IMR-90 (cell line): ENCODE data around the gene ROBO2. TPM values are rescaled to one million over a fixed set of nuclear protein-coding genes. Genes with fewer than 3 reads are reported as not detected.

ENCODE experiments used
- ATAC-seq: fragments of 200-7000 bp; cut with Tn5 transposase; 2 replicates; pipeline ENCODE4 v1.9.1; 2020; ENCODE audit warnings: low read depth, mild to moderate bottlenecking, moderate library complexity
- BruUV-seq: library from RNA; stranded (reverse); fragments of 400-500 nt; replicated peaks from 2 replicates; lab custom pipeline; 2021; lab: Mats Ljungman, UMichigan
- CTCF ChIA-PET: fragments of 300-600 bp; formaldehyde crosslinking; extraction: SDS; loops from one replicate; lab custom pipeline; 2021; ENCODE audit warnings: antibody characterized with exemption; lab: Yijun Ruan, JAX
- POLR2A ChIA-PET: fragments of 300-600 bp; sonication (Branson Sonifier 250); formaldehyde crosslinking; loops from one replicate; lab custom pipeline; 2022; ENCODE audit warnings: antibody characterized with exemption; ENCODE audit not compliant: unreplicated experiment; lab: Charles Lee
- DNase-seq: peaks from one replicate; pipeline ENCODE4 v3.0.0; 2013
- H2AFZ ChIP-seq: replicated peaks from 2 replicates; pipeline ENCODE3; 2013; ENCODE audit warnings: low read length, mild to moderate bottlenecking; ENCODE audit not compliant: poor library complexity
- H2AK5ac ChIP-seq: 2 replicates; pipeline ENCODE4 v1.6.1; 2013; ENCODE audit warnings: low read depth, low read length, inconsistent platforms
- H2AK9ac ChIP-seq: replicated peaks from 2 replicates; pipeline ENCODE3; 2013; ENCODE audit warnings: mild to moderate bottlenecking, low read depth, low read length, moderate library complexity; ENCODE audit not compliant: poor library complexity
- H2BK120ac ChIP-seq: 2 replicates; pipeline ENCODE4 v1.6.1; 2013; ENCODE audit warnings: low read depth, low read length, inconsistent platforms
- H2BK15ac ChIP-seq: 3 replicates; pipeline ENCODE4 v1.6.1; 2013; ENCODE audit warnings: low read depth, low read length, inconsistent platforms
- H2BK20ac ChIP-seq: 2 replicates; pipeline ENCODE4 v1.6.1; 2013; ENCODE audit warnings: low read depth, mild to moderate bottlenecking, inconsistent platforms, low read length, moderate library complexity
- H2BK5ac ChIP-seq: 2 replicates; pipeline ENCODE4 v1.6.1; 2013; ENCODE audit warnings: mild to moderate bottlenecking, low read depth, low read length, inconsistent platforms; ENCODE audit not compliant: poor library complexity, severe bottlenecking
- H3K14ac ChIP-seq: replicated peaks from 2 replicates; pipeline ENCODE4 v1.6.1; 2013; ENCODE audit warnings: low read depth, low read length, inconsistent platforms
- H3K18ac ChIP-seq: 2 replicates; pipeline ENCODE4 v1.6.1; 2013; ENCODE audit warnings: low read depth, low read length, control low read depth
- H3K23ac ChIP-seq: 2 replicates; pipeline ENCODE4 v1.6.1; 2013; ENCODE audit warnings: low read depth, low read length, inconsistent platforms
- H3K27ac ChIP-seq: 2 replicates; pipeline ENCODE4 v1.5.1; 2013; ENCODE audit warnings: mild to moderate bottlenecking, control low read depth, low read length; ENCODE audit not compliant: insufficient read depth
- H3K27me3 ChIP-seq: 2 replicates; pipeline ENCODE4 v1.6.1; 2013; ENCODE audit warnings: low read length; ENCODE audit not compliant: control insufficient read depth, insufficient read depth
- H3K36me3 ChIP-seq: 2 replicates; pipeline ENCODE4 v1.6.1; 2013; ENCODE audit warnings: low read length, mixed read lengths; ENCODE audit not compliant: control insufficient read depth, insufficient read depth
- H3K4ac ChIP-seq: 2 replicates; pipeline ENCODE4 v1.6.1; 2013; ENCODE audit warnings: low read depth, low read length, inconsistent platforms
- H3K4me1 ChIP-seq: 2 replicates; pipeline ENCODE4 v1.6.1; 2013; ENCODE audit warnings: low read length, mixed read lengths; ENCODE audit not compliant: control insufficient read depth, insufficient read depth
- H3K4me2 ChIP-seq: 2 replicates; pipeline ENCODE4 v1.6.1; 2013; ENCODE audit warnings: low read depth, mild to moderate bottlenecking, control low read depth, low read length, moderate library complexity
- H3K4me3 ChIP-seq: 2 replicates; pipeline ENCODE4 v1.5.1; 2013; ENCODE audit warnings: low read depth, mild to moderate bottlenecking, control low read depth, low read length, moderate library complexity; ENCODE audit not compliant: insufficient read depth
- H3K56ac ChIP-seq: 2 replicates; pipeline ENCODE4 v1.6.1; 2013; ENCODE audit warnings: low read length, inconsistent platforms; ENCODE audit not compliant: insufficient read depth; ENCODE audit errors: extremely low read depth
- H3K79me1 ChIP-seq, 2 experiments: 2 replicates each; pipeline ENCODE4 v1.6.1; 2013; ENCODE audit warnings: low read length in 2 of 2, inconsistent platforms in 1 of 2, low read depth in 1 of 2
- H3K9ac ChIP-seq: 2 replicates; pipeline ENCODE4 v1.6.1; 2013; ENCODE audit warnings: low read depth, low read length, control low read depth
- H3K9me1 ChIP-seq: 2 replicates; pipeline ENCODE4 v1.6.1; 2013; ENCODE audit warnings: low read length, inconsistent platforms; ENCODE audit not compliant: insufficient read depth
- H3K9me3 ChIP-seq: 2 replicates; pipeline ENCODE4 v1.6.1; 2013; ENCODE audit warnings: low read length; ENCODE audit not compliant: control insufficient read depth, insufficient read depth
- H4K20me1 ChIP-seq: 2 replicates; pipeline ENCODE4 v1.6.1; 2013; ENCODE audit warnings: low read length, inconsistent platforms; ENCODE audit not compliant: insufficient read depth
- H4K5ac ChIP-seq: 2 replicates; pipeline ENCODE4 v1.6.1; 2013; ENCODE audit warnings: mild to moderate bottlenecking, low read depth, low read length, control low read depth
- H4K8ac ChIP-seq, 2 experiments: 2 replicates each; pipeline ENCODE4 v1.6.1; 2013; ENCODE audit warnings: low read depth in 2 of 2, low read length in 2 of 2, control low read depth in 1 of 2, inconsistent platforms in 1 of 2
- H4K91ac ChIP-seq: 2 replicates; pipeline ENCODE4 v1.6.1; 2013; ENCODE audit warnings: low read depth, low read length, inconsistent platforms; ENCODE audit not compliant: insufficient read depth
- CEBPB ChIP-seq: IDR thresholded peaks from 2 replicates; pipeline ENCODE4 v1.6.1; 2012; ENCODE audit warnings: low read depth, low read length, improper control_type of control experiment
- ELK1 ChIP-seq: fragments of 150-350 bp; IDR thresholded peaks from 2 replicates; pipeline ENCODE4 v1.6.1; 2016; ENCODE audit warnings: low read depth, mild to moderate bottlenecking, low read length, moderate library complexity, borderline replicate concordance
- FOS ChIP-seq: fragments of 150-350 bp; IDR thresholded peaks from 2 replicates; pipeline ENCODE4 v1.6.1; 2016; ENCODE audit warnings: low read depth, low read length
- MAZ ChIP-seq: IDR thresholded peaks from 2 replicates; pipeline ENCODE4 v1.6.1; 2012; ENCODE audit warnings: low read depth, mild to moderate bottlenecking, low read length, improper control_type of control experiment, moderate library complexity, borderline replicate concordance
- MXI1 ChIP-seq: IDR thresholded peaks from 2 replicates; pipeline ENCODE4 v1.6.1; 2012; ENCODE audit warnings: low read depth, mild to moderate bottlenecking, low read length, moderate library complexity, borderline replicate concordance
- NFE2L2 ChIP-seq: fragments of 150-350 bp; IDR thresholded peaks from 2 replicates; pipeline ENCODE4 v1.6.1; 2016; ENCODE audit warnings: low read depth, mild to moderate bottlenecking, low read length
- POLR2A ChIP-seq: IDR thresholded peaks from 2 replicates; pipeline ENCODE4 v1.6.1; 2012; ENCODE audit warnings: mild to moderate bottlenecking, low read depth, low read length
- RAD21 ChIP-seq: IDR thresholded peaks from 2 replicates; pipeline ENCODE4 v1.6.1; 2012; ENCODE audit warnings: low read length, improper control_type of control experiment
- RCOR1 ChIP-seq: IDR thresholded peaks from 2 replicates; pipeline ENCODE4 v1.6.1; 2012; ENCODE audit warnings: mild to moderate bottlenecking, low read length, improper control_type of control experiment; ENCODE audit not compliant: insufficient replicate concordance
- RFX5 ChIP-seq: IDR thresholded peaks from 2 replicates; pipeline ENCODE4 v1.8.0; 2012; ENCODE audit warnings: low read depth, mild to moderate bottlenecking, low read length, moderate library complexity
- USF2 ChIP-seq: fragments of 150-350 bp; IDR thresholded peaks from 2 replicates; pipeline ENCODE4 v1.6.1; 2017; ENCODE audit warnings: mild to moderate bottlenecking, antibody characterized with exemption, low read length, low read depth
- dilution Hi-C: fragments of 300-500 bp; cut with HindIII; formaldehyde crosslinking; loops from one replicate; pipeline ENCODE4 v1.14.3; 2018; ENCODE audit warnings: low sequenced_read_pairs; ENCODE audit not compliant: unreplicated experiment
- in situ Hi-C: fragments of 300-500 bp; cut with MboI; formaldehyde crosslinking; loops from 3 replicates; pipeline ENCODE4 v1.14.3; 2019; ENCODE audit warnings: low sequenced_read_pairs, inconsistent platforms, mixed read lengths
- intact Hi-C: fragments of 100-400 bp; cut with micrococcal nuclease; formaldehyde crosslinking; loops from 2 replicates; pipeline ENCODE4 v1.10.0; 2022
- polyA plus RNA-seq, 3 experiments: library from polyadenylated mRNA; depleted of rRNA; stranded (reverse); fragments of >200 nt; gene quantifications; 2 replicates each; pipeline ENCODE4 v1.2.3, GENCODE V29; 2012; ENCODE audit warnings: low replicate concordance in 1 of 3
- total RNA-seq: library from RNA; depleted of rRNA; stranded (reverse); fragments of >200 nt; gene quantifications from 2 replicates; pipeline ENCODE4 v1.2.3, GENCODE V29; 2012

ROBO2 gene
- total and polyA plus RNA-seq, 2 of the 4 experiments (the other 2 are of a cell fraction): 9.3 to 14.5 TPM

GRCh38 chr3:77323626-77324025 lies 283.7 kb downstream of the ROBO2 start:
- Histone ChIP-seq H3K4me1 (0 out of 2 replicates have a peak, but pooled peaks cover 2% of the 10 kb centered on the region), H3K56ac (no peak overlapping the region), H4K8ac (no peak overlapping the region), H3K36me3 (no peaks in the 10 kb centered on the region), H2BK15ac (no peak overlapping the region), H4K20me1 (no peaks in the 10 kb centered on the region), H2BK5ac (no peak overlapping the region), H4K91ac (no peak overlapping the region), H3K18ac (no peak overlapping the region), H3K4me3 (no peak overlapping the region), H2BK120ac (no peak overlapping the region), H3K4me2 (no peak overlapping the region), H3K9ac (no peak overlapping the region), H2BK20ac (no peak overlapping the region), H3K4ac (no peak overlapping the region), H3K14ac (no peak overlapping the region), H2AFZ (no peak overlapping the region), H3K27ac (no peak overlapping the region), H2AK5ac (no peak overlapping the region), H3K23ac (no peak overlapping the region), H3K9me3 (no peaks in the 10 kb centered on the region), H2AK9ac (no peak overlapping the region), H4K5ac (no peak overlapping the region), H3K27me3 (no peaks in the 10 kb centered on the region), H3K79me1 (no peaks in the 10 kb centered on the region), H3K9me1 (no peaks in the 10 kb centered on the region)
- BruUV-seq: no TSS peak
- intact Hi-C loops (loop anchor here (5.0 kb wide), 1 partner anchor 1506 kb away; no protein-coding TSS in a partner anchor), in situ Hi-C loops (loop anchor here (10.0 to 25.0 kb wide), 2 partner anchors 289 to 1714 kb away; no protein-coding TSS in a partner anchor), dilution Hi-C loops (no loop called here)
- POLR2A ChIA-PET: no interaction called here
- TF ChIP-seq CEBPB (no peak), ELK1 (no peak), MXI1 (no peak), FOS (no peak), RFX5 (no peak), RAD21 (no peak), POLR2A (no peak), USF2 (no peak), MAZ (no peak), NFE2L2 (no peak), RCOR1 (no peak)
- no peak for ATAC-seq
- CTCF ChIA-PET: interaction anchor here (0.9 kb wide), 1 partner anchor 13 kb away, joined by 4 read pairs; no protein-coding TSS in a partner anchor
- no peak for DNase-seq
